ENCODE data around the gene ABCA7. TPM values are rescaled to one million over a fixed set of nuclear protein-coding genes. Genes with fewer than 3 reads are reported as not detected.

The ABCA7 gene
- total RNA-seq, 2 experiments from 2014 or later: 28.3 to 29.3 TPM

DNA sequence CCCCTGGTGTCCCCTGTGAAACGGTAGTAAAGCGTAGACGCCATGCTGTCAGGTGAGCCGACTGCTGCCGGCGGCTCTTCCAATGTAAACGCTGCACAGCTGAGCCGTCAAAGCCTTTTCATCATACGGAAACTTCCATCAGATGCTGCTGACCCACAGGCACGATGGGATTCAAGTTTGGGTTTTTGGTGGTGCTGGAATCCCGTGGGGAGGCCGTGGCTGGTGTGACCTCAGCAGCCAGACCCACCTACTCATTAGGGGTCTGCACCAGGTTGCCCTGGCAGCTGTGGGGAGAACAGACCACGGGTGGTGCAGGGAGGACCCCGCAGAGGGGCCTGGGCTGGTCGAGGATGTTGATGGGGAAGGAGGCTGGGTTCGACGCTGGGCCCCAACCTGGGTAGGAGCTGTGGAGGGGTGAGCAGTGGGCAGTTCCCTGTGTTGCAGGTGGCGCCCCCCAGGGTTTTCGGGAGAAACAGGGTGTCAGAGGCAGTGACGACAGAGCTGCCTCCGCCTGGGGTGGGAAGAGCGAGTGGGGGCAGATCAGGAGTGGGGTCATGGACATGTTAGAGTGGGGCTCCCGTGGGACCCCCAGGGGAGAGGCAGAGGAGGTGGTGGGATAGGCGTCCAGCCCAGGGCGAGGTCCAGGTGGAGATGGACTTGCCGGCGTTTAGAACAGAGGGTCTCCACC lies 33.1 kb upstream of the ABCA7 start:
- Mint-ChIP-seq H3K4me3 (no peak overlapping the region), H3K27me3 (peaks cover 5% of the 10 kb centered on the region), H3K36me3 (peaks cover 2% of the 10 kb centered on the region), H3K27ac (peak overlapping the region; percentile 28), H3K9me3 (no peaks in the 10 kb centered on the region), H3K4me1 (ENCODE audit: low read depth) (peaks cover 3% of the 10 kb centered on the region)
- ChIA-PET CTCF (interaction anchor here (1.8 kb wide), 1 partner anchor 25 kb away, joined by 5 read pairs; no protein-coding TSS in a partner anchor), POLR2A (no interaction called here)
- no peak for DNase-seq
- intact Hi-C loops (cut with micrococcal nuclease): no loop called here

DNA sequence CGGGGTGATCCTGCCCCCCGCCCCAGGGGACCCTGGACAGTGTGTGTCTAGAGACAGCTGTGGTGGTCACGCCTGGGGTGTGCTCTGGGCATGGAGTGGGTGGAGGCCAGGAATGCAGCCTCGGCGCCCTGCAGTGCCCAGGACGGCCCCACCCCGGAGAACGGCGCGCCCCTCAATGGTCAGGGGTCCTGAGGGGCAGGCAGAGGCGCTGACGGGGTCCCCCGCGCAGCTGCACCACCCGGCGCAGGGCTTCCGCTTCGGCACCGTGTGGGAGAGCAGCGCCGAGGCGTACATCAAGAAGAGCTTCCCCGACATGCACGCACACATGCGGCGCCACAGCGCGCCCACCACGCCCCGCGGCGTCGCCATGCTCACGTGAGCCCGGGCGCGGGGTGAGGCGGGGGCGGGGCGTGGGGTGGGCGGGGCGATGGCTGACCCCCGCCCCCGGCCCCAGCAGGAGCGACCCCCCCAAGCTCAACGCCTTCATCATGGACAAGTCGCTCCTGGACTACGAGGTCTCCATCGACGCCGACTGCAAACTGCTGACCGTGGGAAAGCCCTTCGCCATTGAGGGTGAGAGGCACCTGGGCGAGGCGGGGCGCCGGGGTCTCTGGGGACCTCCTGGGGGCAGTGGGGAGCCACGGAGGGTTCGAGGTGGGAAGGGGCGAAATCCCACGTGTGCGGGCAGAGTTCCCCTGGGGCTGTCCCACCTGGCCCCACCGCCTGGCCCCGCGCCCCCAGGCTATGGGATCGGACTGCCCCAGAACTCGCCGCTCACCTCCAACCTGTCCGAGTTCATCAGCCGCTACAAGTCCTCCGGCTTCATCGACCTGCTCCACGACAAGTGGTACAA lies 32.3 kb upstream of the ABCA7 start:
- CTCF ChIA-PET: no interaction called here
- Mint-ChIP-seq H3K36me3 (peaks cover 2% of the 10 kb centered on the region), H3K27ac (no peak overlapping the region), H3K27me3 (peaks cover 1% of the 10 kb centered on the region), H3K9me3 (no peaks in the 10 kb centered on the region), H3K4me1 (ENCODE audit: low read depth) (peaks cover 1% of the 10 kb centered on the region), H3K4me3 (no peak overlapping the region)
- intact Hi-C loops (cut with micrococcal nuclease): no loop called here
- DNase-seq: no peak
- POLR2A ChIA-PET: no interaction called here

DNA sequence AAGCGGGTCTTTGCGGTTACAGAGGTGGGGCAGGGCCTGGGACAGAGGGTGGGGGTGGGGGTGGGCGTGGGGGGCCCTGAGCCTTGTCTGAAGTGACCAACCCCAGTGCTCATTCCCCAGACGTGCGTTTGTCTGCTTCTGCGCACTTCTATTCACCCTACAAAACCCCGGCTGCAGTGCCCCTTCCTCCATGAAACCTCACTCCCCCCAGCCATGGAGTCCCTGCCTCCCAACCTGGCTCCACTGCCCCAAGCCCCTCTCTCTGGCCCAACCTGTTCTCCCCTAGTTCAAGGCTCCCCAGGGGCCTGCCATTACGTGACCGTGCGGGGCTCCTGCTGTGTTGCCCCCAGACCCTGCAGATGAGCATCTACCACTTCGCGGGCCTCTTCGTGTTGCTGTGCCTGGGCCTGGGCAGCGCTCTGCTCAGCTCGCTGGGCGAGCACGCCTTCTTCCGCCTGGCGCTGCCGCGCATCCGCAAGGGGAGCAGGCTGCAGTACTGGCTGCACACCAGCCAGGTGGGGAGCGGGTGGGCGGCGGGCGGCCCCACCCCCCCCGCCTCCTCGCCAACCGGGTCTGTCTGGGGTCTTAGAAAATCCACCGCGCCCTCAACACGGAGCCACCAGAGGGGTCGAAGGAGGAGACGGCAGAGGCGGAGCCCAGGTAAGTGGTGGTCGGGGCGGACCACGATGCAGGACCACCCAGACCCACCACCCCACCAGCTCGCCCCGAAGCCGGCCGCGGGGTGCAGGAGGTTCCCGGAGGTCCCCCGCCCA lies 31.5 kb upstream of the ABCA7 start:
- ChIA-PET CTCF (no interaction called here), POLR2A (no interaction called here)
- Mint-ChIP-seq H3K9me3 (no peaks in the 10 kb centered on the region), H3K36me3 (peaks cover 2% of the 10 kb centered on the region), H3K4me3 (no peak overlapping the region), H3K27me3 (no peaks in the 10 kb centered on the region), H3K27ac (no peak overlapping the region), H3K4me1 (ENCODE audit: low read depth) (no peaks in the 10 kb centered on the region)
- intact Hi-C loops (cut with micrococcal nuclease): no loop called here
- DNase-seq: no peak

DNA sequence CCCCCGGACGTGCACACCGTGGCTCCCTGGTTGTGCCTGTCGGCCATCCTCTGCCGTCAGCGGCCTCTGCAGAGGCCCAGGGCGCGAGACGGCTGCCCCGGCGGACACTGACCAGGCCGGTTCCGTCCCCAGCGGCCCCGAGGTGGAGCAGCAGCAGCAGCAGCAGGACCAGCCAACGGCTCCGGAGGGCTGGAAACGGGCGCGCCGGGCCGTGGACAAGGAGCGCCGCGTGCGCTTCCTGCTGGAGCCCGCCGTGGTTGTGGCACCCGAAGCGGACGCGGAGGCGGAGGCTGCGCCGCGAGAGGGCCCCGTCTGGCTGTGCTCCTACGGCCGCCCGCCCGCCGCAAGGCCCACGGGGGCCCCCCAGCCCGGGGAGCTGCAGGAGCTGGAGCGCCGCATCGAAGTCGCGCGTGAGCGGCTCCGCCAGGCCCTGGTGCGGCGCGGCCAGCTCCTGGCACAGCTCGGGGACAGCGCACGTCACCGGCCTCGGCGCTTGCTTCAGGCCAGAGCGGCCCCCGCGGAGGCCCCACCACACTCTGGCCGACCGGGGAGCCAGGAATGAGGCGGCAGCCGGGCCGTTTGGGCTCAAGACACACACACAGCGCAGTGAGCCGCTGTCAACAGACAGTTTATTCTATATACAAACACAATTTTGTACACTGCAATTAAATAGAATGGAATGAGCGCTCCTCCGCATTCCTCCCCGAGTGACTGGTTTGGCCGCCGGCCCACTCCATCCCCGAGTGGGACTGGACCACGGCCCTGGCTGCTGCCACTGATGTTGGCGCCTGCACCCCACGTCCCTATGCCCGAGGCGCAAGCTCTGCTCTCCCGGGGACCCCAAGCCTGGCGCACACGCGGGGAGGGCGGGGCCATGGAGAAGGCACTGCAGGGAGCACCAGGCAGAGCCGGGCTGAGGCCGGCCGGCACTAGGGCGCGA lies 30.6 kb upstream of the ABCA7 start:
- DNase-seq: no peak
- intact Hi-C loops (cut with micrococcal nuclease): no loop called here
- H3K9me3 Mint-ChIP-seq: no peaks in the 10 kb centered on the region
- H3K4me1 Mint-ChIP-seq (ENCODE audit: low read depth): peaks cover 2% of the 10 kb centered on the region
- H3K36me3 Mint-ChIP-seq: peaks cover 4% of the 10 kb centered on the region
- H3K27ac Mint-ChIP-seq: no peak overlapping the region
- POLR2A ChIA-PET: no interaction called here
- no peaks in the 10 kb centered on the region for H3K27me3 Mint-ChIP-seq
- no peak overlapping the region for H3K4me3 Mint-ChIP-seq
- CTCF ChIA-PET: no interaction called here

DNA sequence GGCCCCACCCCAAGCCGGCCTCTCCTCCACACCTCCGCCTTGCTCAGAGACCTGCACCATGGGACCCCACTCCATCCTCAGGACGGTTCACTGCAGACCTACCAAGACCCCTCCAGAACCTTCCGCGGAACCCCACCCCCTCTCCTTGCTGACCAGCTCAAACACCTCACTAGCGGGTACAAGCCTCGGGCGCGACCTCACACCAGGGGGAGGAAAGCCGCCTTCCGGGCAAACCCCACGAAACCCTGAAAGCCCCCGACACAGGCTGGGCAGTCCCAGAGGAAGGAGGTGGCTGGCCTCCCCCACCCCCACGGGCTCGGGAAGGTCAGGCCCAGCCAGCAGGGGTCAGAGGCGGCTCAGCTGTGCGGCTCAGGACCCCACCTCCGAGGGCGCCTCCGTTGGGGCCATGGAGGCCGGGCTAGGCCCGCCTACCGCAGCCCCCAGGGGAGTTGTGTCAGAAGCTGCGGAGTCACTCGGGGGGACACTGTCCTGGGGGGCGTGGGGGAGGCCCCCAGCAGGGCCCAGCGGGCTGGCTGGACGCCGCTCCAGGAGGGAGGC lies 29.8 kb upstream of the ABCA7 start:
- Mint-ChIP-seq H3K9me3 (no peaks in the 10 kb centered on the region), H3K36me3 (peaks cover 4% of the 10 kb centered on the region), H3K4me1 (ENCODE audit: low read depth) (peaks cover 3% of the 10 kb centered on the region), H3K4me3 (no peak overlapping the region), H3K27ac (no peak overlapping the region), H3K27me3 (no peaks in the 10 kb centered on the region)
- intact Hi-C loops (cut with micrococcal nuclease): no loop called here
- DNase-seq: no peak
- ChIA-PET CTCF (no interaction called here), POLR2A (no interaction called here)

DNA sequence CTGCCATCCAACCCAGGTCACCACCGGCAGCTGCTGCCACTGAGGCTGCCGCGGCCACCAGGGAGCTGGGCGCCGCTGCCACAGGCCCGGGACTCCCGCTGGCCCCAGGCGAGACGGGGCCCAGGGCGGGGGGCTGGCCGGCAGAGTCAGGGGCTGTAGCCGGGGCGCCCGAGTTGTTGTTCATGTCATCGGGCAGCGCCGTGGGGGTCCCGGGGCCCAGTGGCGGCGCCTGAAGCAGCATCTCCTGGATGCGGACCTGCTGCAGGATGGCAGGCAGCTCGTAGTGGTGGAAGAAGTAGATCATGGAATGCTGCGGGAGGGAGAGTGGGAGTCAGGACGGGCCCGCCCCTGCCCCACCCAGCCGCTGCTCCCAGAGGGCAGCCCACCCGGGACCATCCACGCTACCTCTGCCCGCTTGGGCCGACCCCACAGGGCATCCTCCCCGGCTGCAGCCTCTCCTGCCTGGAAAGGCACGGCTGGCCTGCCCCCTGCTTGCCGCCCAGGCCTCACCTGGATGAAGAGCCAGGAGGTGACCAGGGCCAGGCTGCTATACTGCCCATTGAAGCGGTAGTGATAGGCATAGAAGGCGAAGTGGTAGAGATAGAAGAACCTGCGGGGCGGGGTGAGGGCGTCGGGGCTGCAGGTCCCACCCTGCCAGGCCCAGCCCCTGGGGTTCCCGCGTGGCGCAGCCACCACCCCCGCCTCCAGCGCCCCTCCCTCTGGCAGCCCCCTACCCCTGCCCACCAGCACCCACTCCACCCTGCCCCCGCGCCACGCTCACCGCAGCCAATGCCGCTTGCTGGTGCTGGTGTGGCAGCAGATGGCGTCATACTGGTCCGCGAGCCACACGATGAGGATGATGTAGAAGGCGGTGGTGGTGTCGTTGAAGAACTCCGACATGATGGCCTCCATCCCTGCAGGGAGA lies 29.1 kb upstream of the ABCA7 start:
- ChIA-PET CTCF (no interaction called here), POLR2A (no interaction called here)
- peaks cover 4% of the 10 kb centered on the region for H3K36me3 Mint-ChIP-seq
- no peaks in the 10 kb centered on the region for H3K27me3 Mint-ChIP-seq
- no peak overlapping the region for H3K4me3 Mint-ChIP-seq
- intact Hi-C loops (cut with micrococcal nuclease): no loop called here
- no peak for DNase-seq
- H3K27ac Mint-ChIP-seq: no peak overlapping the region
- H3K9me3 Mint-ChIP-seq: no peaks in the 10 kb centered on the region
- H3K4me1 Mint-ChIP-seq (ENCODE audit: low read depth): peaks cover 7% of the 10 kb centered on the region

GRCh38 chr19:1011831-1012333 lies 28.0 kb upstream of the ABCA7 start:
- Mint-ChIP-seq H3K36me3 (peaks cover 4% of the 10 kb centered on the region), H3K9me3 (no peaks in the 10 kb centered on the region), H3K27me3 (no peaks in the 10 kb centered on the region), H3K4me3 (no peak overlapping the region), H3K4me1 (ENCODE audit: low read depth) (peaks cover 15% of the 10 kb centered on the region), H3K27ac (no peak overlapping the region)
- CTCF ChIA-PET: no interaction called here
- POLR2A ChIA-PET: no interaction called here
- intact Hi-C loops (cut with micrococcal nuclease): no loop called here
- DNase-seq: no peak

GRCh38 chr19:1012334-1012733 lies 27.6 kb upstream of the ABCA7 start:
- H3K27me3 Mint-ChIP-seq: no peaks in the 10 kb centered on the region
- H3K36me3 Mint-ChIP-seq: peaks cover 4% of the 10 kb centered on the region
- intact Hi-C loops (cut with micrococcal nuclease): no loop called here
- H3K27ac Mint-ChIP-seq: no peak overlapping the region
- H3K9me3 Mint-ChIP-seq: no peaks in the 10 kb centered on the region
- DNase-seq: no peak
- POLR2A ChIA-PET: interaction anchor here (0.6 kb wide), 1 partner anchor 11 kb away, joined by 3 read pairs; no protein-coding TSS in a partner anchor
- CTCF ChIA-PET: no interaction called here
- H3K4me1 Mint-ChIP-seq (ENCODE audit: low read depth): peaks cover 19% of the 10 kb centered on the region
- no peak overlapping the region for H3K4me3 Mint-ChIP-seq

- ChIA-PET POLR2A (no interaction called here), CTCF (no interaction called here)
- DNase-seq: no peak
- no peak overlapping the region for H3K4me3 Mint-ChIP-seq
- H3K27me3 Mint-ChIP-seq: no peaks in the 10 kb centered on the region
- H3K4me1 Mint-ChIP-seq (ENCODE audit: low read depth): peaks cover 28% of the 10 kb centered on the region
- H3K9me3 Mint-ChIP-seq: no peaks in the 10 kb centered on the region
- peaks cover 4% of the 10 kb centered on the region for H3K36me3 Mint-ChIP-seq
- H3K27ac Mint-ChIP-seq: no peak overlapping the region
- intact Hi-C loops (cut with micrococcal nuclease): no loop called here
Measured at GRCh38 chr19:1013218-1013617, 26.7 kb upstream of the ABCA7 start.

DNA sequence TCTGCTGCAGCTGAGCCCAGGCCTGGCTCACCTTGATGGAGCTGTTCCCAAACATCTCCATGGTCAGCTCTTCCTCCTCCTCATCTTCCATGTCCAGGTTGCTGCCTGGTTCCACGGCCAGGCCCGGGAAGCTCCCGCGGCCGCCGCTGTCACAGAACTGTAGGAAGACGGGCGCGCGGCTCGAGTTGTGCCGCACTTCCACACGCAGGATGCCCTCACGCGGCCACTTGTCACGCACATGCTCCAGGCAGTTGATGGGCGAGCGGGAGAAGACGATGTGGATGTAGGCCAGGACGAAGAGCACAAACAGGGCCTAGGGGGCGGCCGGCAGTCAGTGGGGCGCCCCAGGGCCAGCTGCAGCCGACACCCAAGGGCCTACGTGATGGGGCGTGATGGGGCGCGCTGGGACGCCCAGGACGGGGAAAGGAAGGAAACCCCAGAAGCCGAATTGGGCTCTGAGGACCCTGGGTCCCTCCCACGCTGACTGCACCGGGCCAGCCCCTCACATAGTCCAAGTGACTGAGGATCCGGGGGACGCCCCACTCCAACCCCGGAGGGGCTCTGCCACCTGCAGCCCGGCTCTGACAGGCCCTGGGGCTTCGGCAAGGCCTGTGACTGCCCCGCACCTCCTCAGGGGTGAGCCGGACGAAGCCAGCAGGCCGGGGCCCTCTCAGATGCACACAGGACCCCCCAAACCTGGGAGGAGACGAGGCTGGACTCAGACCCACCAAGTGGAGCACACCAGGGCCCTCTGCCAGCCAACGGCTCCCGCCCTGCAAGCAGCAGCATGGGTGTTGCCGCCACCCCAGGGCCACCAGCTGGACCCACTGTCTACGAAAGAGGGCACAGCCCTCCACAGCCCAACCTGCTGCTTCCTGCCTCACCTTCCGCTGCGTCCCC lies 25.5 kb upstream of the ABCA7 start:
- Mint-ChIP-seq H3K4me3 (no peak overlapping the region), H3K27ac (no peak overlapping the region), H3K36me3 (peaks cover 2% of the 10 kb centered on the region), H3K4me1 (ENCODE audit: low read depth) (peaks cover 38% of the 10 kb centered on the region), H3K9me3 (no peaks in the 10 kb centered on the region), H3K27me3 (no peaks in the 10 kb centered on the region)
- ChIA-PET POLR2A (no interaction called here), CTCF (no interaction called here)
- DNase-seq: no peak
- intact Hi-C loops (cut with micrococcal nuclease): no loop called here
